Activated T-helper 1 cell treated with anti-CD3 and anti-CD28 coated beads, Interleukin-12 subunit alpha, Interleukin-12 subunit beta, Interleukin-2, Interleukin-4 antibody, amounts not matched to agents 30 ng/mL and 10 ng/mL and 1 ng/mL, durations not matched to agents 14 hours and 24 hours and 36 hours (primary cell): ENCODE results near the gene ECT2. TPM values are rescaled to one million over a fixed set of nuclear protein-coding genes. Genes with fewer than 3 reads are reported as not detected.
"Not testable (repeated sequence)": the region's sequence is repeated elsewhere in the genome, so short reads cannot be mapped to it uniquely, and the experiment has no call there.

ENCODE experiments used
- DNase-seq: peaks from one replicate; pipeline ENCODE4 v3.0.0; 2021; ENCODE audit warnings: low spot score
- H3K27ac Mint-ChIP-seq: one replicate; pipeline ENCODE4 v1.8.0; 2021; ENCODE audit warnings: mild to moderate bottlenecking, mixed read lengths
- H3K27me3 Mint-ChIP-seq: one replicate; pipeline ENCODE4 v1.8.0; 2022; ENCODE audit warnings: mild to moderate bottlenecking, moderate library complexity, mixed read lengths; ENCODE audit not compliant: insufficient read depth
- H3K36me3 Mint-ChIP-seq: one replicate; pipeline ENCODE4 v1.8.0; 2021; ENCODE audit warnings: low read depth, mixed read lengths
- H3K4me1 Mint-ChIP-seq: one replicate; pipeline ENCODE4 v1.8.0; 2021; ENCODE audit warnings: low read depth, mixed read lengths
- H3K4me3 Mint-ChIP-seq: one replicate; pipeline ENCODE4 v1.8.0; 2021; ENCODE audit warnings: mild to moderate bottlenecking, moderate library complexity, mixed read lengths
- H3K9me3 Mint-ChIP-seq: one replicate; pipeline ENCODE4 v1.8.0; 2021; ENCODE audit warnings: mixed read lengths
- intact Hi-C: fragments of 100-400 bp; cut with micrococcal nuclease; formaldehyde crosslinking; loops from one replicate; pipeline ENCODE4 v1.15.1; 2024
- total RNA-seq: library from RNA; stranded (reverse); gene quantifications from 2 replicates; pipeline ENCODE4 v1.2.3, GENCODE V29; 2022

Gene ECT2
- total RNA-seq, 1 donor from 2014 or later = 34.5 TPM

- no peak for DNase-seq
Measured at GRCh38 chr3:172751175-172751704, 714 bp downstream of the ECT2 start.

GRCh38 chr3:172752651-172753050, 2.1 kb downstream of the ECT2 start:
- Mint-ChIP-seq H3K27ac (peak overlapping the region; percentile 14), H3K4me1 (peaks cover 52% of the 10 kb centered on the region), H3K27me3 (no peaks in the 10 kb centered on the region), H3K9me3 (no peaks in the 10 kb centered on the region), H3K36me3 (peaks cover 30% of the 10 kb centered on the region), H3K4me3 (peak overlapping the region; percentile 94)
- DNase-seq = no peak
- intact Hi-C loops = loop anchor here (5.0 to 10.0 kb wide), 4 partner anchors 235 to 1885 kb away; partner anchors contain the start of gene EIF5A2

More at GRCh38 chr3:172751175-172751704, 714 bp downstream of the ECT2 start:
- Mint-ChIP-seq H3K4me3 (peak overlapping the region; percentile 94), H3K9me3 (no peaks in the 10 kb centered on the region), H3K4me1 (peaks cover 45% of the 10 kb centered on the region), H3K27ac (peak overlapping the region; percentile 97), H3K36me3 (peaks cover 23% of the 10 kb centered on the region), H3K27me3 (no peaks in the 10 kb centered on the region)
- intact Hi-C loops = loop anchor here (5.0 to 10.0 kb wide), 4 partner anchors 234 to 1884 kb away; partner anchors contain the start of gene EIF5A2

GRCh38 chr3:172753125-172753524, 2.6 kb downstream of the ECT2 start:
- no peak for DNase-seq
- Mint-ChIP-seq H3K27ac (peak overlapping the region; percentile 13), H3K36me3 (peaks cover 34% of the 10 kb centered on the region), H3K4me1 (peaks cover 52% of the 10 kb centered on the region), H3K9me3 (no peaks in the 10 kb centered on the region), H3K27me3 (no peaks in the 10 kb centered on the region), H3K4me3 (peak overlapping the region; percentile 94)
- intact Hi-C loops = loop anchor here (5.0 to 10.0 kb wide), 4 partner anchors 236 to 1886 kb away; partner anchors contain the start of gene EIF5A2

GRCh38 chr3:172760416-172760815, 9.9 kb downstream of the ECT2 start:
- H3K4me3 Mint-ChIP-seq = not testable (repeated sequence)

GRCh38 chr3:172766241-172766640, 15.7 kb downstream of the ECT2 start:
- Mint-ChIP-seq H3K27me3 (no peaks in the 10 kb centered on the region), H3K4me1 (peaks cover 11% of the 10 kb centered on the region), H3K9me3 (no peaks in the 10 kb centered on the region), H3K4me3 (no peak overlapping the region), H3K27ac (no peak overlapping the region), H3K36me3 (peaks cover 60% of the 10 kb centered on the region)
- intact Hi-C loops = no loop called here
- DNase-seq = no peak

More at GRCh38 chr3:172760416-172760815, 9.9 kb downstream of the ECT2 start:
- H3K27ac Mint-ChIP-seq = peak overlapping the region; percentile 53
- DNase-seq, H3K27me3 Mint-ChIP-seq, H3K9me3 Mint-ChIP-seq, intact Hi-C loops: not testable (repeated sequence)
- peaks cover 50% of the 10 kb centered on the region for H3K36me3 Mint-ChIP-seq
- H3K4me1 Mint-ChIP-seq = peaks cover 21% of the 10 kb centered on the region

GRCh38 chr3:172766718-172767405, 16.3 kb downstream of the ECT2 start:
- intact Hi-C loops = no loop called here
- DNase-seq = no peak
- no peak overlapping the region for H3K4me3 Mint-ChIP-seq
- H3K9me3 Mint-ChIP-seq = no peaks in the 10 kb centered on the region
- H3K27ac Mint-ChIP-seq = no peak overlapping the region
- no peaks in the 10 kb centered on the region for H3K27me3 Mint-ChIP-seq
- H3K36me3 Mint-ChIP-seq = peaks cover 66% of the 10 kb centered on the region
- peaks cover 17% of the 10 kb centered on the region for H3K4me1 Mint-ChIP-seq

- no peak overlapping the region for H3K4me3 Mint-ChIP-seq
- H3K27ac Mint-ChIP-seq = no peak overlapping the region
- no peaks in the 10 kb centered on the region for H3K27me3 Mint-ChIP-seq
- no peak for DNase-seq
- H3K36me3 Mint-ChIP-seq = peaks cover 61% of the 10 kb centered on the region
- H3K4me1 Mint-ChIP-seq = peaks cover 17% of the 10 kb centered on the region
- H3K9me3 Mint-ChIP-seq = no peaks in the 10 kb centered on the region
- intact Hi-C loops = no loop called here
Measured at GRCh38 chr3:172770382-172770781, 19.9 kb downstream of the ECT2 start.

GRCh38 chr3:172771672-172772071, 21.1 kb downstream of the ECT2 start:
- Mint-ChIP-seq H3K27me3 (no peaks in the 10 kb centered on the region), H3K36me3 (peaks cover 54% of the 10 kb centered on the region), H3K4me1 (peaks cover 16% of the 10 kb centered on the region), H3K9me3 (no peaks in the 10 kb centered on the region), H3K4me3 (no peak overlapping the region), H3K27ac (peak overlapping the region; percentile 7)
- intact Hi-C loops = no loop called here
- DNase-seq = no peak

- H3K4me3 Mint-ChIP-seq = no peak overlapping the region
- H3K36me3 Mint-ChIP-seq = peaks cover 44% of the 10 kb centered on the region
- H3K9me3 Mint-ChIP-seq = no peaks in the 10 kb centered on the region
- intact Hi-C loops = no loop called here
- peaks cover 20% of the 10 kb centered on the region for H3K4me1 Mint-ChIP-seq
- DNase-seq = no peak
- H3K27me3 Mint-ChIP-seq = no peaks in the 10 kb centered on the region
- no peak overlapping the region for H3K27ac Mint-ChIP-seq
Measured at GRCh38 chr3:172776049-172776717, 25.7 kb downstream of the ECT2 start.

GRCh38 chr3:172777901-172778300, 27.4 kb downstream of the ECT2 start:
- intact Hi-C loops = no loop called here
- H3K9me3 Mint-ChIP-seq = no peaks in the 10 kb centered on the region
- DNase-seq = no peak
- peaks cover 8% of the 10 kb centered on the region for H3K4me1 Mint-ChIP-seq
- H3K4me3 Mint-ChIP-seq = no peak overlapping the region
- H3K27ac Mint-ChIP-seq = no peak overlapping the region
- no peaks in the 10 kb centered on the region for H3K27me3 Mint-ChIP-seq
- H3K36me3 Mint-ChIP-seq = peaks cover 37% of the 10 kb centered on the region

- H3K4me3 Mint-ChIP-seq = no peak overlapping the region
- peaks cover 9% of the 10 kb centered on the region for H3K4me1 Mint-ChIP-seq
- no peaks in the 10 kb centered on the region for H3K9me3 Mint-ChIP-seq
- no peak overlapping the region for H3K27ac Mint-ChIP-seq
- H3K27me3 Mint-ChIP-seq = no peaks in the 10 kb centered on the region
- H3K36me3 Mint-ChIP-seq = peaks cover 22% of the 10 kb centered on the region
- intact Hi-C loops = no loop called here
- DNase-seq = no peak
Measured at GRCh38 chr3:172782235-172782634, 31.7 kb downstream of the ECT2 start.

GRCh38 chr3:172786036-172786435, 35.5 kb downstream of the ECT2 start:
- peaks cover 40% of the 10 kb centered on the region for H3K36me3 Mint-ChIP-seq

GRCh38 chr3:172787019-172787418, 36.5 kb downstream of the ECT2 start:
- no peak overlapping the region for H3K4me3 Mint-ChIP-seq
- no peak overlapping the region for H3K27ac Mint-ChIP-seq
- peaks cover 6% of the 10 kb centered on the region for H3K4me1 Mint-ChIP-seq
- no peak for DNase-seq
- intact Hi-C loops = no loop called here
- H3K36me3 Mint-ChIP-seq = peaks cover 44% of the 10 kb centered on the region
- H3K9me3 Mint-ChIP-seq = no peaks in the 10 kb centered on the region
- no peaks in the 10 kb centered on the region for H3K27me3 Mint-ChIP-seq

More at GRCh38 chr3:172786036-172786435, 35.5 kb downstream of the ECT2 start:
- no peak overlapping the region for H3K27ac Mint-ChIP-seq
- DNase-seq = no peak
- peaks cover 6% of the 10 kb centered on the region for H3K4me1 Mint-ChIP-seq
- intact Hi-C loops = no loop called here
- no peaks in the 10 kb centered on the region for H3K9me3 Mint-ChIP-seq
- no peaks in the 10 kb centered on the region for H3K27me3 Mint-ChIP-seq
- H3K4me3 Mint-ChIP-seq = no peak overlapping the region
